WTC11 (cell line): ENCODE results near the gene CPLANE1. TPM values are rescaled to one million over a fixed set of nuclear protein-coding genes. Genes with fewer than 3 reads are reported as not detected.

Experiments
- ATAC-seq: fragments of 200-7000 bp; cut with Tn5 transposase; 2 replicates; pipeline ENCODE4 v1.10.0; 2021; ENCODE audit warnings: mild to moderate bottlenecking, moderate library complexity
- CTCF ChIA-PET: fragments of 300-600 bp; sonication (Branson Sonifier 250); formaldehyde crosslinking; loops from one replicate; lab custom pipeline; 2021; ENCODE audit warnings: antibody characterized with exemption; lab: Charles Lee
- POLR2A ChIA-PET: fragments of 350-600 bp; sonication (Branson Sonifier 250); formaldehyde crosslinking; loops from one replicate; lab custom pipeline; 2021; ENCODE audit warnings: antibody characterized with exemption; lab: Charles Lee
- DNase-seq: peaks from one replicate; pipeline ENCODE4 v3.0.0; 2021; ENCODE audit warnings: low spot score
- H3K27ac Mint-ChIP-seq: 2 replicates; pipeline ENCODE4 v1.8.0; 2021; ENCODE audit warnings: mixed read lengths
- H3K27me3 Mint-ChIP-seq: 2 replicates; pipeline ENCODE4 v1.8.0; 2021; ENCODE audit warnings: low read depth, mild to moderate bottlenecking, moderate library complexity, mixed read lengths
- H3K36me3 Mint-ChIP-seq: 2 replicates; pipeline ENCODE4 v1.8.0; 2021; ENCODE audit warnings: mixed read lengths
- H3K4me1 Mint-ChIP-seq: 2 replicates; pipeline ENCODE4 v1.8.0; 2022; ENCODE audit warnings: mixed read lengths
- H3K4me3 Mint-ChIP-seq: 2 replicates; pipeline ENCODE4 v1.8.0; 2021; ENCODE audit warnings: mild to moderate bottlenecking, moderate library complexity, mixed read lengths
- H3K9me3 Mint-ChIP-seq: 2 replicates; pipeline ENCODE4 v1.8.0; 2021; ENCODE audit warnings: mixed read lengths
- EMX1 ChIP-seq: fragments of 250-450 bp; sonication (Bioruptor Pico); IDR thresholded peaks from 2 replicates; pipeline ENCODE4 v1.8.0; 2021; ENCODE audit warnings: mild to moderate bottlenecking
- ESRRA ChIP-seq: sonication (generic); formaldehyde crosslinking; IDR thresholded peaks from 2 replicates; pipeline ENCODE4 v1.8.1; 2022; ENCODE audit warnings: mild to moderate bottlenecking, missing genetic modification reagents, borderline replicate concordance
- IRF2 ChIP-seq: sonication (generic); formaldehyde crosslinking; IDR thresholded peaks from 2 replicates; pipeline ENCODE4 v1.8.0; 2022; ENCODE audit warnings: low read depth, missing genetic modification reagents, borderline replicate concordance
- SP1 ChIP-seq: sonication (generic); formaldehyde crosslinking; conservative IDR thresholded peaks from 2 replicates; pipeline ENCODE4 v1.8.1; 2022; ENCODE audit warnings: missing genetic modification reagents
- USF1 ChIP-seq: sonication (generic); formaldehyde crosslinking; IDR thresholded peaks from 2 replicates; pipeline ENCODE4 v1.8.0; 2022; ENCODE audit warnings: mild to moderate bottlenecking, missing genetic modification reagents
- ZBTB21 ChIP-seq: sonication (generic); formaldehyde crosslinking; IDR thresholded peaks from 2 replicates; pipeline ENCODE4 v1.8.1; 2023; ENCODE audit warnings: mild to moderate bottlenecking, missing genetic modification reagents, borderline replicate concordance
- ZMAT4 ChIP-seq: fragments of 250-450 bp; sonication (Bioruptor Pico); IDR thresholded peaks from 2 replicates; pipeline ENCODE4 v1.9.0; 2021; ENCODE audit warnings: mild to moderate bottlenecking
- ZNF281 ChIP-seq: sonication (generic); formaldehyde crosslinking; IDR thresholded peaks from 2 replicates; pipeline ENCODE4 v1.8.0; 2023; ENCODE audit warnings: mild to moderate bottlenecking, missing genetic modification reagents
- ZNF317 ChIP-seq: sonication (generic); formaldehyde crosslinking; IDR thresholded peaks from 2 replicates; pipeline ENCODE4 v1.8.1; 2023; ENCODE audit warnings: low read depth, mild to moderate bottlenecking, moderate library complexity, missing genetic modification reagents, borderline replicate concordance
- ZNF396 ChIP-seq: fragments of 250-450 bp; sonication (Bioruptor Pico); IDR thresholded peaks from 2 replicates; pipeline ENCODE4 v1.8.0; 2021; ENCODE audit warnings: mild to moderate bottlenecking, moderate library complexity, borderline replicate concordance
- ZNF512 ChIP-seq: sonication (generic); formaldehyde crosslinking; IDR thresholded peaks from 2 replicates; pipeline ENCODE4 v1.8.1; 2022; ENCODE audit warnings: missing genetic modification reagents, borderline replicate concordance
- total RNA-seq: library from RNA; stranded (reverse); gene quantifications from 3 replicates; pipeline ENCODE4 v1.2.3, GENCODE V29; 2021
- TF ChIP-seq, protein P1 (sequence below): sonication (generic); formaldehyde crosslinking; conservative IDR thresholded peaks from 2 replicates; pipeline ENCODE4 v1.8.1; 2022; ENCODE audit warnings: mild to moderate bottlenecking, missing genetic modification reagents
- TF ChIP-seq, protein P2 (sequence below): sonication (generic); formaldehyde crosslinking; IDR thresholded peaks from 2 replicates; pipeline ENCODE4 v1.8.1; 2022; ENCODE audit warnings: low read depth, missing genetic modification reagents, borderline replicate concordance
- TF ChIP-seq, protein P3 (sequence below): fragments of 200-600 bp; IDR thresholded peaks from 2 replicates; pipeline ENCODE4 v1.8.0; 2022; ENCODE audit warnings: antibody characterized with exemption
- TF ChIP-seq, protein P4 (sequence below): fragments of 250-450 bp; sonication (Bioruptor Pico); IDR thresholded peaks from 2 replicates; pipeline ENCODE4 v1.8.0; 2021; ENCODE audit warnings: mild to moderate bottlenecking
- TF ChIP-seq, protein P5 (sequence below): sonication (generic); formaldehyde crosslinking; IDR thresholded peaks from 2 replicates; pipeline ENCODE4 v1.8.1; 2023; ENCODE audit warnings: mild to moderate bottlenecking, missing genetic modification reagents, moderate library complexity
- TF ChIP-seq, protein P6 (sequence below): sonication (generic); formaldehyde crosslinking; IDR thresholded peaks from 2 replicates; pipeline ENCODE4 v1.8.1; 2023; ENCODE audit warnings: mild to moderate bottlenecking, missing genetic modification reagents

CPLANE1 gene
- total RNA-seq, 1 experiment from 2014 or later: 4.8 TPM

DNA sequence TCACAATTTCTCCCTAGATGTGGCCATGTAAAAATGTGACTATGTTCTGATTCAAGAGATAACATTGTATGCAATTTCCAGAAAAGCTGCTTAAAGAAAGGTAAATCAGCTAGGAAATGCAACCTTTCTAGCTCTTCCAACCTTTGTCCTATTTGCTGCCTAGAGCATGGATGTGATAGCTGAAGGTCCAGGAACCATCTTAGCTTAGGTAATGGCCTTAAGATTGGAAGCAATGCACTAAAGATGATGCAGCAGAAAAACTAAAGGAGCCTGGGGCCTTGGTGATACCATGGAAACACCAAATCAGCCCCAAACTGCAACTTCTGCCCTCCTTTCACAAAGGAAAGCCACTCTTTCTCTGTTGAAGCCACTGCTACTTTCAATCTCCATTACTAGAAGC, 27.0 kb downstream of the CPLANE1 start:
- POLR2A ChIA-PET: no interaction called here
- CTCF ChIA-PET: no interaction called here

More for the DNA sequence above, 27.0 kb downstream of the CPLANE1 start:
- Mint-ChIP-seq H3K27ac (no peak overlapping the region), H3K27me3 (no peaks in the 10 kb centered on the region), H3K36me3 (no peaks in the 10 kb centered on the region), H3K4me1 (no peaks in the 10 kb centered on the region), H3K4me3 (no peak overlapping the region), H3K9me3 (no peaks in the 10 kb centered on the region)
- ATAC-seq (no peak), DNase-seq (no peak)
- TF ChIP-seq, protein P1, sequence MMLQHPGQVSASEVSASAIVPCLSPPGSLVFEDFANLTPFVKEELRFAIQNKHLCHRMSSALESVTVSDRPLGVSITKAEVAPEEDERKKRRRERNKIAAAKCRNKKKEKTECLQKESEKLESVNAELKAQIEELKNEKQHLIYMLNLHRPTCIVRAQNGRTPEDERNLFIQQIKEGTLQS: no peak
- no peak for TF ChIP-seq SP1 (CRISPR knock-in tag)
- TF ChIP-seq, protein P2, sequence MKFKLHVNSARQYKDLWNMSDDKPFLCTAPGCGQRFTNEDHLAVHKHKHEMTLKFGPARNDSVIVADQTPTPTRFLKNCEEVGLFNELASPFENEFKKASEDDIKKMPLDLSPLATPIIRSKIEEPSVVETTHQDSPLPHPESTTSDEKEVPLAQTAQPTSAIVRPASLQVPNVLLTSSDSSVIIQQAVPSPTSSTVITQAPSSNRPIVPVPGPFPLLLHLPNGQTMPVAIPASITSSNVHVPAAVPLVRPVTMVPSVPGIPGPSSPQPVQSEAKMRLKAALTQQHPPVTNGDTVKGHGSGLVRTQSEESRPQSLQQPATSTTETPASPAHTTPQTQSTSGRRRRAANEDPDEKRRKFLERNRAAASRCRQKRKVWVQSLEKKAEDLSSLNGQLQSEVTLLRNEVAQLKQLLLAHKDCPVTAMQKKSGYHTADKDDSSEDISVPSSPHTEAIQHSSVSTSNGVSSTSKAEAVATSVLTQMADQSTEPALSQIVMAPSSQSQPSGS (CRISPR knock-in tag): no peak
- no peak for TF ChIP-seq IRF2 (CRISPR knock-in tag)
- TF ChIP-seq, protein P3, sequence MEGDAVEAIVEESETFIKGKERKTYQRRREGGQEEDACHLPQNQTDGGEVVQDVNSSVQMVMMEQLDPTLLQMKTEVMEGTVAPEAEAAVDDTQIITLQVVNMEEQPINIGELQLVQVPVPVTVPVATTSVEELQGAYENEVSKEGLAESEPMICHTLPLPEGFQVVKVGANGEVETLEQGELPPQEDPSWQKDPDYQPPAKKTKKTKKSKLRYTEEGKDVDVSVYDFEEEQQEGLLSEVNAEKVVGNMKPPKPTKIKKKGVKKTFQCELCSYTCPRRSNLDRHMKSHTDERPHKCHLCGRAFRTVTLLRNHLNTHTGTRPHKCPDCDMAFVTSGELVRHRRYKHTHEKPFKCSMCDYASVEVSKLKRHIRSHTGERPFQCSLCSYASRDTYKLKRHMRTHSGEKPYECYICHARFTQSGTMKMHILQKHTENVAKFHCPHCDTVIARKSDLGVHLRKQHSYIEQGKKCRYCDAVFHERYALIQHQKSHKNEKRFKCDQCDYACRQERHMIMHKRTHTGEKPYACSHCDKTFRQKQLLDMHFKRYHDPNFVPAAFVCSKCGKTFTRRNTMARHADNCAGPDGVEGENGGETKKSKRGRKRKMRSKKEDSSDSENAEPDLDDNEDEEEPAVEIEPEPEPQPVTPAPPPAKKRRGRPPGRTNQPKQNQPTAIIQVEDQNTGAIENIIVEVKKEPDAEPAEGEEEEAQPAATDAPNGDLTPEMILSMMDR: no peak
- TF ChIP-seq ZNF512 (CRISPR knock-in tag): no peak
- TF ChIP-seq ZNF281 (CRISPR knock-in tag): no peak
- TF ChIP-seq, protein P4, sequence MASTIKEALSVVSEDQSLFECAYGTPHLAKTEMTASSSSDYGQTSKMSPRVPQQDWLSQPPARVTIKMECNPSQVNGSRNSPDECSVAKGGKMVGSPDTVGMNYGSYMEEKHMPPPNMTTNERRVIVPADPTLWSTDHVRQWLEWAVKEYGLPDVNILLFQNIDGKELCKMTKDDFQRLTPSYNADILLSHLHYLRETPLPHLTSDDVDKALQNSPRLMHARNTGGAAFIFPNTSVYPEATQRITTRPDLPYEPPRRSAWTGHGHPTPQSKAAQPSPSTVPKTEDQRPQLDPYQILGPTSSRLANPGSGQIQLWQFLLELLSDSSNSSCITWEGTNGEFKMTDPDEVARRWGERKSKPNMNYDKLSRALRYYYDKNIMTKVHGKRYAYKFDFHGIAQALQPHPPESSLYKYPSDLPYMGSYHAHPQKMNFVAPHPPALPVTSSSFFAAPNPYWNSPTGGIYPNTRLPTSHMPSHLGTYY: no peak
- TF ChIP-seq ZBTB21 (CRISPR knock-in tag): no peak
- TF ChIP-seq ZMAT4 (CRISPR knock-in tag): no peak
- no peak for TF ChIP-seq ESRRA (CRISPR knock-in tag)
- no peak for TF ChIP-seq ZNF396
- TF ChIP-seq, protein P5, sequence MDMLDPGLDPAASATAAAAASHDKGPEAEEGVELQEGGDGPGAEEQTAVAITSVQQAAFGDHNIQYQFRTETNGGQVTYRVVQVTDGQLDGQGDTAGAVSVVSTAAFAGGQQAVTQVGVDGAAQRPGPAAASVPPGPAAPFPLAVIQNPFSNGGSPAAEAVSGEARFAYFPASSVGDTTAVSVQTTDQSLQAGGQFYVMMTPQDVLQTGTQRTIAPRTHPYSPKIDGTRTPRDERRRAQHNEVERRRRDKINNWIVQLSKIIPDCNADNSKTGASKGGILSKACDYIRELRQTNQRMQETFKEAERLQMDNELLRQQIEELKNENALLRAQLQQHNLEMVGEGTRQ (CRISPR knock-in tag): no peak
- no peak for TF ChIP-seq USF1 (CRISPR knock-in tag)
- TF ChIP-seq, protein P6, sequence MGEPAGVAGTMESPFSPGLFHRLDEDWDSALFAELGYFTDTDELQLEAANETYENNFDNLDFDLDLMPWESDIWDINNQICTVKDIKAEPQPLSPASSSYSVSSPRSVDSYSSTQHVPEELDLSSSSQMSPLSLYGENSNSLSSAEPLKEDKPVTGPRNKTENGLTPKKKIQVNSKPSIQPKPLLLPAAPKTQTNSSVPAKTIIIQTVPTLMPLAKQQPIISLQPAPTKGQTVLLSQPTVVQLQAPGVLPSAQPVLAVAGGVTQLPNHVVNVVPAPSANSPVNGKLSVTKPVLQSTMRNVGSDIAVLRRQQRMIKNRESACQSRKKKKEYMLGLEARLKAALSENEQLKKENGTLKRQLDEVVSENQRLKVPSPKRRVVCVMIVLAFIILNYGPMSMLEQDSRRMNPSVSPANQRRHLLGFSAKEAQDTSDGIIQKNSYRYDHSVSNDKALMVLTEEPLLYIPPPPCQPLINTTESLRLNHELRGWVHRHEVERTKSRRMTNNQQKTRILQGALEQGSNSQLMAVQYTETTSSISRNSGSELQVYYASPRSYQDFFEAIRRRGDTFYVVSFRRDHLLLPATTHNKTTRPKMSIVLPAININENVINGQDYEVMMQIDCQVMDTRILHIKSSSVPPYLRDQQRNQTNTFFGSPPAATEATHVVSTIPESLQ (CRISPR knock-in tag): no peak
- TF ChIP-seq EMX1 (CRISPR knock-in tag): no peak
- no peak for TF ChIP-seq ZNF317
